Hematopoietic multipotent progenitor cell treated with erythropoietin and hydrocortisone succinate and interleukin-3 and kit ligand, for 4 days (in vitro differentiated cells): Measurements from ENCODE around the gene CANT1.
"Not testable (repeated sequence)": the region's sequence is repeated elsewhere in the genome, so short reads cannot be mapped to it uniquely, and the experiment has no call there.

Experiments used
- DNase-seq: peaks from one replicate; pipeline ENCODE4 v3.0.0-alpha.2; 2015

CANT1 gene

GRCh38 chr17:79027274-79027924 is 17.8 kb upstream of the CANT1 start:
- DNase-seq = no peak

DNA sequence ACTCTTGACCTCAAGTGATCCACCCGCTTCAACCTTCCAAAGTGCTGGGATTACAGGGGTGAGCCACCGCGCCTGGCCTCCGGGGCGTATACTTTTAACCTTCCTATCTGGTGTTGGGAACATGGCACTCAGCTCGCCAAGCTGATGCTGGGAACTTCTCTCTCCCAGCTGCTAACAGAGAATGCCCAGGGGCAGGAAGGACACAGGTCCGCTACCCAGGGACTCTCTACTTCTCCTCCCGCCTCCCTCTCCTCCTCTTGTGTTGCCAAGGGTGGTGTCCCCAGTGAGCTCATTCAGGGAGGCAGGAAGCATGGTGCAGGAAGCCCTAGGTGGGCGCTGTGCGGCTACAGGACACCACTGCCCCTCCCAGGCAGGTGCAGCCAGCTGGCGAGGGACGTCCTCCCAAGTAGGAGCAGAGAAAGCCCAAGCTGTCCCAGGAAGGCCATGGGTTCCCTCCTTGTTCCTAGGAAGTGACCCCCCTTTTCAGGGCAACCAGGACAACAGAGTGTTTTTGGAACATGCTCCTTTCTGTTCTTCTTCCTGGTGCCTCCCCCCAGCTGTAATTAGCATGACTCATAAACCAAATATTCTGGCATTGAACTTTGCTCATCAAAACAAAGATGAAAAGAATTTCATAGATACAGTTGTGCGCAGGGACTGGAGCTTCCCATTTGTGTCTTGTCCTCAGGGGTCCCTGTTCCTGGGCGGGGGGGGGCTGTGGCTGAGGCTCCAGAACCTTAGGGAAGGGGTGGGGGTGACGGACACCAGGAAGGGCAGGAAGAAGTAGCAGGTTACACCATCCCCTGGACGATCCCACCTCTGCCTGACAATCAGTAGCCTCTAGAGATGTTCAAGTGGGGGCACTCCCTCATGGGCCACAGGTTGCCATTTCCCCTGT is 17.1 kb upstream of the CANT1 start:
- DNase-seq = no peak

GRCh38 chr17:79024901-79025737 is 15.6 kb upstream of the CANT1 start:
- no peak for DNase-seq

DNA sequence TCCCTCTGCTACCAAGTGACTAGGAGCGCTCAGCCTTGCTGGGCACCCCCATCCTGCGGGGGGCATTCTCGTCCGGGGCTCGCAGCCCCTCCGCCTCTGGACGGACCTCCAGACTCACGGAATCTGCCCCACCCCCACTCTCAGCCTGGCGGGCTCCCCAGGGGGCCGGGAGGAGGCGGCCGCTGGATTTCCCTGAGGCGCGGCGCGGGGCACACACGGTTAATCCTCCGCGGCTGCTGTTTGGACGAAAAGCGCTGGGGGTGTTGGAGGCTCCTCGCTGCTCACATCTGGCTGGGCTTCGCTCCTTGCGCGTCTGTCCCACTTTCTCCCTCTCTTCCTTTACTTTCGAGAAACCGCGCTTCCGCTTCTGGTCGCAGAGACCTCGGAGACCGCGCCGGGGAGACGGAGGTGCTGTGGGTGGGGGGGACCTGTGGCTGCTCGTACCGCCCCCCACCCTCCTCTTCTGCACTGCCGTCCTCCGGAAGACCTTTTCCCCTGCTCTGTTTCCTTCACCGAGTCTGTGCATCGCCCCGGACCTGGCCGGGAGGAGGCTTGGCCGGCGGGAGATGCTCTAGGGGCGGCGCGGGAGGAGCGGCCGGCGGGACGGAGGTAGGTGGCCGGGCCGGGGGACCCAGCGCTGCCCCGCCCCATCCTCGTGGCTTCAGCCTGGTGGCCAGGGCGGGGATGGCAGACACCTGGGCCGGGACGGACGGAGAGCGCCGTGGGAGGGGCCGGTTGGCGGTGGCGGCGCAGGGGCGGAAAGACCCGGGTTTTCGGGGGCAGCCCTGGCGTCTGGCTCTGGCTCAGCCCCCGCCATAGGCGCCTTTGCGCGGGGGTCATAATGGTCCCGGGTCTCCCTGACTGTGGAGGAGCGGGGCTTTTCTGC is 14.6 kb upstream of the CANT1 start, which contains the start of gene C1QTNF1:
Gene C1QTNF1 (plus strand): TSS at position 284 of the 886 bp plus-strand sequence. CDS start 19,800 bp downstream, outside the sequence.
- peak; percentile 24 for DNase-seq

GRCh38 chr17:79023180-79023705 is 13.7 kb upstream of the CANT1 start:
- no peak for DNase-seq

DNA sequence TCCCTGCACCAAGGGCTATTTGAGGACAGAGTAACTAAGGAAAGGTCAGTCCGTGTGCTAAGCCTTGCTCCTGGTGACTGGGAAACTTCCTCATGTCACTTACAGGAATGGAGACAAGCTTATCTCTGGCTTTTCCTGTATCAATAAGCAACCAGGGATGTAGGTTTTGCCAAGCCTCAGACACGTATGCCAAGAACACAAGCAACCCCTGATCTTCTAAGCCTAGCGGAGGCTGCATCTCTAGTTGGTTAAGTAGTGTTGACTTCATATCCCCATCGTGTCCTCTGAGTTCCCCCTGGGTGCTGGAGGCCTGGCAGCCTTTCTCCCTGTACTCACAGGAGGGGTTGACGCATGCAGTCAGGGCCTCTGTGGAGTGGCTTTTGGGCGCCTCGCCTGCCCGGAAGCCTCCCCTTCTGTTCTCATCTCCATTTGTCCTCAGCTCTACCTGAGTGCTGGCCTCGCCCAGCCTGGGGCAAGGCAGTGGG is 13.0 kb upstream of the CANT1 start:
- no peak for DNase-seq

- not testable (repeated sequence) for DNase-seq
Observed at GRCh38 chr17:79021929-79022328, 12.4 kb upstream of the CANT1 start.

- no peak for DNase-seq
Observed at GRCh38 chr17:79020631-79021301, 11.2 kb upstream of the CANT1 start.

DNA sequence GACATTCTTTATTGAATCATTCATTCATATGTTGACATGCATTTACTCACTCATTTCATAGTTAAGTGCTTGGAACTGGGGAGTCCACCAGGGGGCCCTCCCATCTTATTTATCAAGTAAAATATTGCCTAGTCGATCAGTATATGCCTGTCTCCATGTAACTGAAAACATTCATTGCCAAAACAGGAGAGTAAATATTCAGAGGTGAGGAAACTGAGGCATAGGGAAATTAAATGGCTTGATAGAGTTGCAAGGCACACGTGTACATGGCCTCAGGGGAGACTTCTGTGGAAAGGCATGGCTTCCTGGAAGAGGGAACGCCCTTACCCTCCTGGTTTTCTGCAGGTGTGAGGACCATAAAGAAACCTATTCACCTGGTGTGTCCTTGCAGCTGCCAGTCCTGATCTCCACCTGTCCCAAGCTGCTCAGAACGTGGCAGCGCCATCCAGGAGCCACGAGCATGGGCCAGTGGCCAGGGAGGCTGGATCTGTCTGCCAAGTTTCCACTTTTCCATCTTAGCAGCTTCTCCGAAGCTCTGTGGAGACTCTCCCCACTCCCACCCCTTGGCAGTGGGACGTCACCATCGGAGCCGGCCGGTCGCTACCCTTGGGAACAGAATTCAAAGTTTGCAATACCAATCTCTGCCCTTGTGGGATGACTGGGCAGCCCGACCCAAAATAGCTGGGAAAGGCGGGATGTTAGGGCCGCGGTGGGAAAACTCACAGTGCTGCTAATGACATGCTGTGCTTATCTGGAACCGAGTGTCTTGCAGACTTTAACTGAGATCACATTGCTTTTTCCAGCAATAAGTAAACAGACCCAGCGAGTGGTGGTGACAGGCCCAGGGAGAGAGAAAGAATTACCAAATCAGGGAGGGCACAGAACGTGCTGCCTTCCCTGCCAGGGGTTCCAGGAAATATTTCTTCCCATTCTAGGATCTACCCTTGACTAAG is 10.3 kb upstream of the CANT1 start:
- peak; percentile 84 for DNase-seq

- no peak for DNase-seq
Observed at GRCh38 chr17:79019261-79019631, 9.7 kb upstream of the CANT1 start.

- no peak for DNase-seq
Observed at GRCh38 chr17:79018370-79018695, 8.8 kb upstream of the CANT1 start.

DNA sequence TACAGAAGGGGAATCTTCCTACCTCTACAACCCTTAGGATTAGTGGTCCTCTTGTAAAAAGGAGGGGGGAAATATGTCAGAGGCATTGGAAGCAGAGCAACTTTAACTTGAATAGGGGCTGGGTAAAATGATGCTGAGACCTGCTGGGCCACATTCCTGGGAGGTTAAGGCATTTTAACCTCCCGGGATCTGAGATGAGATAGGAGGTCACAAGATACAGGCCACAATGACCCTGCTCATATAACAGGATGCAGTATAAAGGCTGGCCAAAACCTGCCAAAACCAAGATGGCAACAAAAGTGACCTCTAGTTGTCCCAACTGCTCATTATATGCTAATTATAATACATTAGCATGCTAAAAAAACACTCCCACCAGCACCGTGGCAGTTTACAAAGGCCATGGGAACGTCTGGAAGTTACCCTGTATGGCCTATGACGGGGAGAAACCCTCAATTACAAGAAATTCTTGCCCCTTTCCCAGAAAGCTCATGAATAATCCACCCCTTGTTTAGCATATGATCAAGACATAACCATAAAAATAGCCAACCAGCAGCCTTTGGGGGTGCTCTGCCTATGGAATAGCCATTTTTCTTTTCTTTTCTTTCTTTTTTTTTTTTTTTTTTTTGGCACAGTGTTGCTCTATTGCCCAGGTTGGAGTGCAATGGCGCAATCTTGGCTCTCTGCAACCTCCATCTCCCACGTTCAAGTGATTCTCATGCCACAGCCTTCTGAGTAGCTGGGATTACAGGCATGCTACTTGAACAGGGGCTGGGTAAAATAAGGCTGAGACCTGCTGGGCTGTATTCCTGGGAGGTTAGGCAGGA is 8.2 kb upstream of the CANT1 start:
- no peak for DNase-seq

GRCh38 chr17:79014158-79014758 is 4.7 kb upstream of the CANT1 start:
- no peak for DNase-seq

GRCh38 chr17:79012563-79013134 is 3.1 kb upstream of the CANT1 start:
- no peak for DNase-seq

- DNase-seq = no peak
Observed at GRCh38 chr17:79011451-79012147, 2.0 kb upstream of the CANT1 start.

GRCh38 chr17:79010304-79010646 is 711 bp upstream of the CANT1 start:
- DNase-seq = no peak

DNA sequence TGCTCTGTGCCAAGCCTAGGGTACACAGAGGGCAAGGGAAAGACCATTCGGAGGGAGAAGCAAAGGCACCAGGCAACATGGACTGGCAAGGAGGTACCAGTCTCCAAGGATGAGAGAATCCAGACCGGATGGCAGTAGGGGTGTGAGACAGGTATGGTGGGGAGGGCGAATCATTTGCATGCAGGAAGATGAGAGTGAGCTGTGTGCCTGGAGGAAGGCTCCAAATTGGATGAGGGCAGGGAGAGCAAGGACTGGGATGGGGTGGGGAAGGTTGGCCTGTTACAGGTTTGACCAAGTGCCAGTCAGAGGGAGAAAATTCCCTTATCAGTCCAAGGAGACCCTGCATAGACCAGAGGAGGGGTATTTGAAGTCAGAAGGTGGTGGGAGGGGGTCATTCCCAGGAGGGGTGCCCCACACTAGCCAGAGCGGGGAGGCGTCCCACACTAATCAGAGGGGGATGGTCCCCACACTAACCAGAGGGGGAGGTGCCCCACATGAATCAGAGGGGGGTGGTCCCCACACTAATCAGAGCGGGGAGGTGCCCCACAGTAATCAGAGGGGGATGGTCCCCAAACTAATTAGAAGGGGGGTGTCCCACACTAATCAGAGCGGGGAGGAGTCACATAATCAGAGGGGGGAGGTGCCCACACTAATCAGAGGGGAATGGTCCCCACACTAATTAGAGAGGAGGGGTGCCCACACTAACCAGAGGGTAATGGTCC is 737 bp downstream of the CANT1 start:
- DNase-seq = no peak
